ENCODE results near the gene CYREN.

Gene CYREN

DNA sequence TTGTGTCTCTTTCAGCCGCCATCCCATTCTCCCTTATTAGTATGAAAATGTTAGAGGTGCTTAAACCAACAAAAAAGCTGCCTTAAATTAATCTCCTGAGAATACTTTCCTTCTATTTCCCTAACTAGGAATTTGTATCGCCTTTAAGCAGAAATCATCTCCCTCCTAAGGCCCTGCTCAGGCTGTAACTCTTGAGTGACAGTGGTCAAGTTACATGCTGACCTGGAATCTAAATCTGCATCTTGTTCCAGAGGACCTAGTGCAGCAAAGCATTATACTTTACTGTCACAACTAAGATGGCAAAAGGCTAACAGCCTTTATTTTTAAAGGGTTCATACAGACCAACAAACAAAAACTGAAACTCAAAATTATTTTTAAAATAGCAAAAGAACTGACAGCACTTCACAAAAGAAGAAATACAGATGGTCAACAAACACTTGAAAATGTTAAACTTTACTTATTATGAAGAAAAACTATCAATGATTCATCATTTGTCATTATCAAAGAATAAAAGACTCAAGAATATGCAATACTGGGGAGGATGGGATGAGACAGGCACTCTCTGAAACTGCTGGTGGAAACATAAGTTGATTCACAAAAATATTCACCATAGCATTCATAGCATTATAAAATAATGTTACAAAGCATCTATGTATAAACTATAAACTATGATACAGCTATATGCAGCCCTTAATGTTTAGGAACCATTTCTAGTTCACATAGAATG is 11.0 kb downstream of the CYREN start:
- DNase-seq (ENCODE audit: low read depth) = no peak
- no peak for TF ChIP-seq CTCF (IDR thresholded peaks at IDR 0.05; ENCODE audit: low read length, missing control alignments)
- H3K4me3 ChIP-seq (replicated peaks; ENCODE audit: low read depth, low read length) = no peak overlapping the region

DNA sequence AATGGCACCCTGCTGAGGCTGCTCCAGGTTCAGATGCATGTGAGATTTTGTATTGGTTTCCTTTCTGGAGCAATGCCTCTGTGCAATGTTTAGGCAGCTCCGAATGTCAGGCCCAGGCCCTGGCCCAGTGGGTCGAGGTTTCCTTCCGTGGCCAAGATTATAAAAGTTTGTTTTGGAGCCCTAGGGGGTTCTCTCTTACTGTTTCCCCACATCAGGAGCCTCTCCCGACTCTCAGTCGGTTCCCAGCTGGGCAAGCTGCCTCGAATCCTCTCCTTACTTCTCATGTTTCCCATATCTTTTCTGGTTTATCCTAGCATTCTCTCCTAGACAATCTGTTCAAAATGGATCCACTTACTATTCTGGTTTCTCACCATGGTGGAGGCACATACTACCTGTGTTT is 11.6 kb downstream of the CYREN start:
- no peak for TF ChIP-seq CTCF (IDR thresholded peaks at IDR 0.05; ENCODE audit: low read length, missing control alignments)
- DNase-seq (ENCODE audit: low read depth) = no peak
- H3K4me3 ChIP-seq (replicated peaks; ENCODE audit: low read depth, low read length) = no peak overlapping the region

DNA sequence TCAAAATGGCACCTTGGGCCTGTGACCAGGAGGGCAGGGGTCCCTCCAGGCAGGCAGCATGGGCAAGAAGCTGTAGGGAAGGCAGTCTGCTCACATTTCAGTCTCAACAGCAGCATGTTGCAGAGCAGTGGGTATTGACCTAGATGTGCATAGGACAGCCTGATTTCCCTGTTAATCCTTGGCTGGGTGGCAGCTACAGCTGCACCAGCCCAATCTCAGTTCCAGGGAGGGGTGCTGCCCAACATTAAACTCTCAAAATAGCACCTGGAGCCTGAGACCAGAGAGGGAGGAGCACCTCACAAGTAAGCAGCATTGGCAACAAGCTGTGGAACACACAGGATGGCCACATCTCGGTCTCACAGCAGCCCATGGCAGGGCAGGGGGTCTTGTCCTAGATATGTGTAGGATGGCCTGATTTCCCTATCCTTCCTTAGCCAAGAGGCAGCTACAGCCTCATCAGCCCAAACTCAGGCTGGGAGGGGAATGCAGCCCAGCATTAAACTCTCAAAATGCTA is 12.3 kb downstream of the CYREN start:
- no peak overlapping the region for H3K4me3 ChIP-seq (replicated peaks; ENCODE audit: low read depth, low read length)
- no peak for TF ChIP-seq CTCF (IDR thresholded peaks at IDR 0.05; ENCODE audit: low read length, missing control alignments)
- DNase-seq (ENCODE audit: low read depth) = no peak

DNA sequence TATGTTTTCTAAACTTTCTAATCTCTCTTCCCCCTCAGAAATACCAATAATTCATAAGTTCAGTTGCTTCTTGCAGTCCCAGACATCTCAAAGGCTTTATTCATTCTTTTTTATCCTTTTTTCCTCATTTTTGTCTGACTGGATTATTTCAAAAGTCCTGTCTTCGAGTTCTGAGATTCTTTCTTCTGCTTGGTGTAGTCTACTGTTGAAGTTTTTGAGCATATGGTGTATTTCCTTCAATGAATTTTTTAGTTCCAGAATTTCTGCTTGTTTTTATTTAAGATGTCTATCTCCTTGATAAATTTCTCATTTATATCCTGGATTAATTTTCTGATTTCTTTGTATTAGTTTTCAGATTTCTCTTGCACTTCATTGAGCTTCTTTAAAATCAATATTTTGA is 14.2 kb downstream of the CYREN start:
- H3K4me3 ChIP-seq (replicated peaks; ENCODE audit: low read depth, low read length) = no peak overlapping the region
- DNase-seq (ENCODE audit: low read depth) = no peak
- no peak for TF ChIP-seq CTCF (IDR thresholded peaks at IDR 0.05; ENCODE audit: low read length, missing control alignments)

- no peak overlapping the region for H3K4me3 ChIP-seq (replicated peaks; ENCODE audit: low read depth, low read length)
- no peak for DNase-seq (ENCODE audit: low read depth)
- TF ChIP-seq CTCF (IDR thresholded peaks at IDR 0.05; ENCODE audit: low read length, missing control alignments) = no peak
Observed at GRCh38 chr7:135154734-135155133, 15.8 kb downstream of the CYREN start.

GRCh38 chr7:135152442-135152841 is 18.1 kb downstream of the CYREN start:
- TF ChIP-seq CTCF (IDR thresholded peaks at IDR 0.05; ENCODE audit: low read length, missing control alignments) = no peak
- H3K4me3 ChIP-seq (replicated peaks; ENCODE audit: low read depth, low read length) = no peak overlapping the region
- no peak for DNase-seq (ENCODE audit: low read depth)

DNA sequence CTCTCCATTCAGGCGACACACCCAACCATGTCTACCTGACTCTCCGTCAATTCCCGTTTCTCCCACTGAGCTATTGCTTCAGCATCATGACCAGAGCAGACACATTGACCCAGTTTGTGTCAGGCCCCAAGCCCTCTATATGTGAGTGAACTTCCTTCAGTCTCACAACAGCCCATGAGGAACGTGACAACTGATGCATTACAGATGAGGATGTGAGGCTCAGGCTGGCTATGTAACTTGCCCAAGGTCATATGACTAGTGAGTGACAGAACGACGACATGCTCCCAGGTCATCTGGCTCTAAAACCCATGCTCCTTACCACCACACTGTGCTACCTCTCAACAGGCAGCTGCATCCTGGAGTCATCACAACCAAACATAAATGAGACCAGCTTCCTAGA is 19.0 kb downstream of the CYREN start:
- no peak overlapping the region for H3K4me3 ChIP-seq (replicated peaks; ENCODE audit: low read depth, low read length)
- DNase-seq (ENCODE audit: low read depth) = no peak
- TF ChIP-seq CTCF (IDR thresholded peaks at IDR 0.05; ENCODE audit: low read length, missing control alignments) = no peak
